Measurements from ENCODE around the gene ACYP2. TPM values are rescaled to one million over a fixed set of nuclear protein-coding genes. Genes with fewer than 3 reads are reported as not detected.
"Not testable (repeated sequence)": the region's sequence is repeated elsewhere in the genome, so short reads cannot be mapped to it uniquely, and the experiment has no call there.

ACYP2 gene
- total RNA-seq, 4 donors from 2014 or later = 8.4 to 14.0 (median 9.8) TPM

DNA sequence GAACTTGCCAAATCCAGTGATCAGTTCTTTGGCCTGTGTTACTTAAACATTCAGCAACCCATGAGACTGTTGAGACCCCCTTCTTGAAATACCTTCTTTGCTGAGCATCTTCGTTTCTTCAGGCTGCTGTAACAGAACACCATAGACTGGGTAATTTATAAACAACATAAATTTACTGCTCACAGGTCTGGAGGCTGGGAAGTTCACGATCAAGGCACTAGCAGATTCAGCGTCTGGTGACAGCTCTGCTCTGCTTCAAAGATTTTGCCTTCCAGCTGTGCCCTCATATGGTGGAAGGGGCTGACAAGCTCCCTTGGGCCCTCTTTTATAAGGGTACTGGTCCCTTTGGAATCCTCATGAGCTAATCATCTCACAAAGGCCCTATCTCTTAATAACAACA lies 169.4 kb downstream of the ACYP2 start:
- H3K4me3 ChIP-seq = no peak overlapping the region
- H3K36me3 ChIP-seq = no peaks in the 10 kb centered on the region
- H3K4me1 ChIP-seq = no peaks in the 10 kb centered on the region
- H3K27me3 ChIP-seq = no peaks in the 10 kb centered on the region
- no peaks in the 10 kb centered on the region for H3K9me3 ChIP-seq
- no peak for DNase-seq
- no peak for TF ChIP-seq POLR2A (IDR thresholded peaks at IDR 0.05)
- TF ChIP-seq, protein P1, sequence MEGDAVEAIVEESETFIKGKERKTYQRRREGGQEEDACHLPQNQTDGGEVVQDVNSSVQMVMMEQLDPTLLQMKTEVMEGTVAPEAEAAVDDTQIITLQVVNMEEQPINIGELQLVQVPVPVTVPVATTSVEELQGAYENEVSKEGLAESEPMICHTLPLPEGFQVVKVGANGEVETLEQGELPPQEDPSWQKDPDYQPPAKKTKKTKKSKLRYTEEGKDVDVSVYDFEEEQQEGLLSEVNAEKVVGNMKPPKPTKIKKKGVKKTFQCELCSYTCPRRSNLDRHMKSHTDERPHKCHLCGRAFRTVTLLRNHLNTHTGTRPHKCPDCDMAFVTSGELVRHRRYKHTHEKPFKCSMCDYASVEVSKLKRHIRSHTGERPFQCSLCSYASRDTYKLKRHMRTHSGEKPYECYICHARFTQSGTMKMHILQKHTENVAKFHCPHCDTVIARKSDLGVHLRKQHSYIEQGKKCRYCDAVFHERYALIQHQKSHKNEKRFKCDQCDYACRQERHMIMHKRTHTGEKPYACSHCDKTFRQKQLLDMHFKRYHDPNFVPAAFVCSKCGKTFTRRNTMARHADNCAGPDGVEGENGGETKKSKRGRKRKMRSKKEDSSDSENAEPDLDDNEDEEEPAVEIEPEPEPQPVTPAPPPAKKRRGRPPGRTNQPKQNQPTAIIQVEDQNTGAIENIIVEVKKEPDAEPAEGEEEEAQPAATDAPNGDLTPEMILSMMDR (IDR thresholded peaks at IDR 0.05) = no peak
- no peak overlapping the region for H3K27ac ChIP-seq

DNA sequence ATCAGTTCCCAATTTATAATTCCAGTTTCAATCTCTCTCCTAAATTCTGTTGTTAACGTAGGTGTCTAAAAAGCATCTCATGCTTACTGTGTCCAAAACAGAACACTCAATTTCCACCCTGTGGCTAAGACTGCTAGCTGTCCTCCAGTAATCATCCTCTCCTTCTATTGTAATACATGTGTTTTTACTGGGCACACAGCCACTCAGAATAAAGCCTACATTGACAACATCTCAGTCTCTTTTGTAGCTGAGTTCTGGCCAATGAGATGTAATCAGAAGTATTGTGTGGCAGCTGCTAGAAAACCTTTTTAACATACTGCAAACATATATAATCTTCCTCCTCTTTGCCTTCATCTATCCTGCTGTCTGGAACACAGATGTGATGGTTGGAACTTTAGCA lies 170.0 kb downstream of the ACYP2 start:
- TF ChIP-seq, protein P1 (IDR thresholded peaks at IDR 0.05) = no peak
- no peak for TF ChIP-seq POLR2A (IDR thresholded peaks at IDR 0.05)
- DNase-seq = no peak
- H3K27me3 ChIP-seq = no peaks in the 10 kb centered on the region
- no peak overlapping the region for H3K27ac ChIP-seq
- H3K4me1 ChIP-seq = no peaks in the 10 kb centered on the region
- H3K4me3 ChIP-seq = no peak overlapping the region
- H3K36me3 ChIP-seq = no peaks in the 10 kb centered on the region
- H3K9me3 ChIP-seq = no peaks in the 10 kb centered on the region

DNA sequence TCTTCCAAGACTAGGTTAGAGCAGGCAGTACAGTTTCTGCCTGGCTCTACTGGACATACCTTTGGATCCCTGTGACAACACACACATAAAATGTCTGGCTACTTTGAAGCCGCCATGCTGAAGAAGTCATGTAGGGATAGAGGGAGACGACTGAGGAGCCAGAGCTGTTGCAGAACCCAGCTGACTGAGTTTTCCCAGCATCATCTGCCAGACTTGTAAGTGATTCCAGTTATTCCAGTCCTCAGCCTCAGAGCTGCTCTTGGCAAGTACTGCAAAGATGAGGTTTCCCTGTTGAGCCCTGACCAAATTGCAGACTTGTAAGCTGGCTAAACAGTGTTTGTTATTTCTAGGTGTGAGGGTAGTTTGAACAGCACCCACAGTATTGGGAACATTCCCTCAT lies 172.1 kb downstream of the ACYP2 start:
- H3K27ac ChIP-seq = no peak overlapping the region
- no peaks in the 10 kb centered on the region for H3K9me3 ChIP-seq
- no peaks in the 10 kb centered on the region for H3K4me1 ChIP-seq
- H3K4me3 ChIP-seq = no peak overlapping the region
- DNase-seq = no peak
- TF ChIP-seq, protein P1 (IDR thresholded peaks at IDR 0.05) = no peak
- no peak for TF ChIP-seq POLR2A (IDR thresholded peaks at IDR 0.05)
- no peaks in the 10 kb centered on the region for H3K27me3 ChIP-seq
- no peaks in the 10 kb centered on the region for H3K36me3 ChIP-seq

DNA sequence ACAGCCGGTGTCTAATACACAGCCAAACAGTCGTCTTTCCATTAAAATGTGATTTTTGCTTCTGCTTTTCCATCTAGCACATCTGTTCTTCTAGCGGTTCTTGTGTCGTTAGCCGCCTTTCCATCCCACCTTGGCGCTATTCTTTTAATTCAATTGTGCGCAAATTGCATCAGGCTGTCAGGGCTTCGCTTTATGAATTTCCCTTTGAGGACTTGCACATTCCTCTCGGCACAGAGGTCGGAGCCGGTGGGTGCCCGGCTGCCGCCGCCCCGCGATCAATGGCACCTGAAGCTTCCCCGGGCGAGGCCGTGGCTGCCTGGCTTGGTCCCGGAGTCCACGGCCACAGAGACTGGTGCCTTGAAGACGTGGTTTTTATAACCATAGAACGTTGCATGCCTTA lies 174.5 kb downstream of the ACYP2 start:
- DNase-seq = no peak
- Histone ChIP-seq H3K36me3 (no peaks in the 10 kb centered on the region), H3K9me3 (no peaks in the 10 kb centered on the region), H3K4me3 (no peak overlapping the region), H3K27ac (no peak overlapping the region), H3K4me1 (no peaks in the 10 kb centered on the region), H3K27me3 (no peaks in the 10 kb centered on the region)
- TF ChIP-seq, protein P1 (IDR thresholded peaks at IDR 0.05) = no peak
- no peak for TF ChIP-seq POLR2A (IDR thresholded peaks at IDR 0.05)

DNA sequence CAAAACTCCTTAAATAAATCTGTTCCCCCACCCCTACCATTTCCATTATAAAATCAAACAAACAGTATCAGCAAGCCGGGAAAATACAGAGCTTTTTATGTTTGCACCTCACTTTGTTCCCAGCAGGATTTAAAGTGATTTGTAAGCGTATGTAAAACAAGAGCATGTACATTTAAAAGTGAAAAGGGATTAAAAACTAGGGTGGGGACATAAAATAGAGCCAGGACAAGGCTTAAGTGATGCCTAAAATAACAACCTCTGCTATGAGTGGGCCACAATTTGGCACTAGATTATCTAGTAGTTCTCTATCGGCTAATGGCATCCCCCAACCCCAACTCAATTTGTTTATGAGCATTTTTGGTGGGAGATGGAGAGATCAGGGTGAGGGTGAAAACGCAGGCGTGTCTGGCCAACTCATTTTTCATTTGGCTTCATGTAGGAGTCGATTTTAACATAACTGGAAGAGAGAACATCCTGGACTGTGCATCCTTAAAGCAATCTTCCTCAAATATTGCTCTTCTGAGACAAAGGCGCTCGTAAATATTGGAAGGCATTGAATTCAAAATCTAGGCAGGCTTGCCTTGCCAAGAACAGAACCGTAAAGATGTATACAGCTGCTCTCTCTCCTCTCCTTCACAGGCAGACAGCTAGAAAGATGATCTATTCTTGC lies 175.1 kb downstream of the ACYP2 start:
- no peak for DNase-seq
- no peak overlapping the region for H3K27ac ChIP-seq
- H3K27me3 ChIP-seq = no peaks in the 10 kb centered on the region
- TF ChIP-seq, protein P1 (IDR thresholded peaks at IDR 0.05) = no peak
- TF ChIP-seq POLR2A (IDR thresholded peaks at IDR 0.05) = no peak
- H3K4me3 ChIP-seq = no peak overlapping the region
- H3K9me3 ChIP-seq = no peaks in the 10 kb centered on the region
- no peaks in the 10 kb centered on the region for H3K36me3 ChIP-seq
- H3K4me1 ChIP-seq = no peaks in the 10 kb centered on the region

DNA sequence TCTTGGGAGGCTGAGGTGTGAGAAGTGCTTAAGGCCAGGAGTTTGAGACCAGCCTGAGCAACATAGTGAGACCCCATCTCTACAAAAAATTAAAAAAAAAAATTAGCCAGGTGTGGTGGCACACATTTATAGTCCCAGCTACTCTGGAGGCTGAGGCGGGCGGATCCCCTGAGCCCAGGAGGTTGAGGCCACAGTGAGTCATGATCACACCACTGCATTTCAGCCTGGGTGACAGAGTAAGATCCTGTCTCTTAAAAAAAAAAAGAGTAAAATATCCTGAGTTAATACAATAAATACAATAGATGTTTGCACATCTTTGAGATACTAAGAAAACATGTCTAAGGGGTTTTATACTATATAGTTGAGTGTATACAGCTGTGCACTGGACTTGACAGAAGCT lies 179.2 kb downstream of the ACYP2 start:
- H3K27ac ChIP-seq, DNase-seq, H3K27me3 ChIP-seq, H3K4me1 ChIP-seq, H3K4me3 ChIP-seq, H3K9me3 ChIP-seq, H3K36me3 ChIP-seq: not testable (repeated sequence)

All from Peyer's patch (tissue), 4 donors.